Endothelial cell of umbilical vein (primary cell): ENCODE measurements around the gene C1R. TPM values are rescaled to one million over a fixed set of nuclear protein-coding genes. Genes with fewer than 3 reads are reported as not detected.

Experiments used
- Bru-seq: library from RNA; stranded (reverse); fragments of 400-500 nt; gene quantifications from one replicate; lab custom pipeline; 2021; lab: Mats Ljungman, UMichigan
- BruChase-seq, 2 experiments: library from RNA; stranded (reverse); fragments of 400-500 nt; gene quantifications; one replicate each; lab custom pipeline; 2021; lab: Mats Ljungman, UMichigan
- BruUV-seq: library from RNA; stranded (reverse); fragments of 400-500 nt; replicated peaks from 2 replicates; lab custom pipeline; 2021; lab: Mats Ljungman, UMichigan
- CTCF ChIA-PET: fragments of 300-600, 350-600 bp; sonication (Branson Sonifier 250); formaldehyde crosslinking; loops from one replicate; lab custom pipeline; 2021; ENCODE audit warnings: antibody characterized with exemption, inconsistent platforms; lab: Charles Lee
- POLR2A ChIA-PET: fragments of 300-600, 350-600 bp; sonication (Branson Sonifier 250); formaldehyde crosslinking; loops from one replicate; lab custom pipeline; 2021; ENCODE audit warnings: antibody characterized with exemption, inconsistent platforms; lab: Charles Lee
- DNase-seq: peaks from one replicate; pipeline ENCODE4 v3.0.0-alpha.2; 2011; ENCODE audit warnings: low read depth, low spot score
- FAIRE-seq: peaks from 2 replicates; lab custom pipeline; 2011; peaks lifted over from hg19 to GRCh38; lab: Jason Lieb, UNC
- H2AFZ ChIP-seq: 2 replicates; pipeline ENCODE4 v1.6.0; 2012; ENCODE audit warnings: low read depth, low read length, control low read depth, inconsistent platforms
- H3K27ac ChIP-seq: 2 replicates; pipeline ENCODE4 v1.5.1; 2011; ENCODE audit warnings: low read depth, mild to moderate bottlenecking, control low read depth, low read length, moderate library complexity; ENCODE audit not compliant: insufficient read depth
- H3K27me3 ChIP-seq, 2 experiments: 2 replicates each; pipeline versions ENCODE4 v1.6.0 to v1.6.1; 2011; ENCODE audit warnings: low read length in 2 of 2, mixed read lengths in 1 of 2; ENCODE audit not compliant: control insufficient read depth in 2 of 2, insufficient read depth in 2 of 2
- H3K36me3 ChIP-seq, 2 experiments: 2 replicates in 1 of 2; 3 replicates in 1 of 2; pipeline ENCODE4 v1.5.1; 2011; ENCODE audit warnings: low read length in 2 of 2, mild to moderate bottlenecking in 1 of 2, moderate library complexity in 1 of 2; ENCODE audit not compliant: control insufficient read depth in 2 of 2, insufficient read depth in 2 of 2; ENCODE audit errors: extremely low read depth in 1 of 2
- H3K4me1 ChIP-seq: 3 replicates; pipeline ENCODE4 v1.5.1; 2011; ENCODE audit warnings: mild to moderate bottlenecking, low read length; ENCODE audit not compliant: control insufficient read depth, insufficient read depth; ENCODE audit errors: extremely low read depth
- H3K4me2 ChIP-seq: 2 replicates; pipeline ENCODE4 v1.6.1; 2011; ENCODE audit warnings: low read length, control low read depth, mixed read lengths; ENCODE audit not compliant: insufficient read depth
- H3K4me3 ChIP-seq, 3 experiments: fragments of 200-600 bp in 1 of 3; sonication (generic), shearing (Covaris generic) in 1 of 3; replicated peaks in 1 of 3; 2 replicates each; pipeline ENCODE4 v1.5.1; 2011 to 2016; ENCODE audit warnings: control low read depth in 3 of 3, low read length in 3 of 3, mild to moderate bottlenecking in 2 of 3, inconsistent platforms in 1 of 3, low read depth in 1 of 3, moderate library complexity in 1 of 3; ENCODE audit not compliant: insufficient read depth in 1 of 3
- H3K79me2 ChIP-seq: 2 replicates; pipeline ENCODE4 v1.6.0; 2012; ENCODE audit warnings: low read length, inconsistent platforms; ENCODE audit not compliant: control insufficient read depth, insufficient read depth
- H3K9ac ChIP-seq: replicated peaks from 2 replicates; pipeline ENCODE3; 2011; ENCODE audit warnings: low read length, control low read depth; ENCODE audit not compliant: insufficient read depth; ENCODE audit errors: extremely low read depth
- H3K9me1 ChIP-seq: replicated peaks from 3 replicates; pipeline ENCODE4 v1.6.0; 2011; ENCODE audit warnings: mild to moderate bottlenecking, low read length; ENCODE audit not compliant: control insufficient read depth, insufficient read depth; ENCODE audit errors: extremely low read depth
- H3K9me3 ChIP-seq: replicated peaks from 2 replicates; pipeline ENCODE4 v1.5.1; 2012; ENCODE audit warnings: low read length, inconsistent platforms; ENCODE audit not compliant: control insufficient read depth, insufficient read depth
- H4K20me1 ChIP-seq: replicated peaks from 2 replicates; pipeline ENCODE3; 2011; ENCODE audit warnings: mild to moderate bottlenecking, low read length; ENCODE audit not compliant: control insufficient read depth, insufficient read depth; ENCODE audit errors: extremely low read depth
- EZH2 ChIP-seq: IDR thresholded peaks from 2 replicates; pipeline ENCODE4 v1.6.1; 2012; ENCODE audit warnings: borderline replicate concordance, low read depth, mild to moderate bottlenecking, moderate library complexity, low read length, inconsistent platforms; ENCODE audit not compliant: severe bottlenecking
- FOS ChIP-seq: IDR thresholded peaks from 2 replicates; pipeline ENCODE4 v1.6.1; 2011; ENCODE audit warnings: mild to moderate bottlenecking, low read length, moderate library complexity, borderline replicate concordance; ENCODE audit not compliant: insufficient read depth
- JUN ChIP-seq: IDR thresholded peaks from 2 replicates; pipeline ENCODE4 v1.6.1; 2011; ENCODE audit warnings: borderline replicate concordance, low read depth; ENCODE audit not compliant: insufficient read length, insufficient read depth
- MYC ChIP-seq: IDR thresholded peaks from one replicate; pipeline ENCODE4 v1.6.1; 2011; ENCODE audit warnings: mild to moderate bottlenecking, low read depth, low read length
- POLR2AphosphoS5 ChIP-seq: IDR thresholded peaks from 2 replicates; pipeline ENCODE4 v1.6.1; 2012; ENCODE audit warnings: low read depth, mild to moderate bottlenecking, control low read depth, low read length, moderate library complexity; ENCODE audit not compliant: insufficient read depth
- dilution Hi-C: fragments of 300-500 bp; cut with MboI; formaldehyde crosslinking; loops from one replicate; pipeline ENCODE4 v1.15.0; 2019; ENCODE audit warnings: low sequenced_read_pairs; ENCODE audit not compliant: extremely low pct_ligation_motif_present
- intact Hi-C: fragments of 100-400 bp; cut with micrococcal nuclease; formaldehyde crosslinking; loops from one replicate; pipeline ENCODE4 v1.10.0; 2022
- long read RNA-seq: library from polyadenylated mRNA; stranded (forward); transcript quantifications from one replicate; pipeline ENCODE4 v2.0.0, GENCODE V29; 2021
- polyA minus RNA-seq, 3 experiments: library from RNA; depleted of rRNA, polyadenylated mRNA; stranded (reverse); fragments of >200 nt; gene quantifications; 1 replicate in 1 of 3; 2 replicates in 2 of 3; pipeline ENCODE4 v1.2.3, GENCODE V29; 2011
- polyA plus RNA-seq, 4 experiments: library from polyadenylated mRNA; depleted of rRNA in 3 of 4; stranded (reverse) in 3 of 4; unstranded in 1 of 4; fragments of >200 nt; gene quantifications; 2 replicates each; pipeline versions ENCODE4 v1.2.1 to v1.2.3, GENCODE V29; 2011 to 2012; ENCODE audit warnings: missing spikeins in 1 of 4
- total RNA-seq: library from RNA; stranded (reverse); gene quantifications from 2 replicates; pipeline ENCODE4 v1.2.3, GENCODE V29; 2021
- TF ChIP-seq, protein P1 (sequence below), 2 donors: IDR thresholded peaks; 1 replicate in 1 of 2; 2 replicates in 1 of 2; pipeline ENCODE4 v1.5.1; 2011; ENCODE audit warnings: low read length in 2 of 2, mild to moderate bottlenecking in 2 of 2, moderate library complexity in 2 of 2, control low read depth in 1 of 2, inconsistent platforms in 1 of 2, low read depth in 1 of 2; ENCODE audit not compliant: insufficient read depth in 1 of 2; ENCODE audit errors: extremely low read depth in 1 of 2

The C1R gene
- 3.1 and 3.6 TPM in 2 replicates for total RNA-seq
- polyA plus RNA-seq = 5.1 and 5.8 TPM in 2 replicates
- polyA plus RNA-seq (2011; cell fraction: cytosol; rRNA removed) = 3.4 and 3.9 TPM in 2 replicates
- 2.6 and 3.6 TPM in 2 replicates for polyA plus RNA-seq (2011; cell fraction: nucleus; rRNA removed)
- 2.7 and 2.8 TPM in 2 replicates for polyA plus RNA-seq (2012)
- polyA minus RNA-seq = 2.4 and 4.1 TPM in 2 replicates
- 1.4 TPM for polyA minus RNA-seq (2011; cell fraction: cytosol; rRNA and poly(A)+ RNA removed)
- polyA minus RNA-seq (2011; cell fraction: nucleus; rRNA and poly(A)+ RNA removed) = 0.53 and 2.5 TPM in 2 replicates
- percentile 19 among the genes with signal in this experiment for Bru-seq, nascent RNA
- percentile 36 among the genes with signal in this experiment for BruChase-seq, experiment 1, labeled RNA remaining after a 6-hour chase
- percentile 25 among the genes with signal in this experiment for BruChase-seq, experiment 2, labeled RNA remaining after a 2-hour chase
- long read RNA-seq, partial matches to known transcripts = 0 of 2 reads
- long read RNA-seq, other reads (novel, unspliced or antisense) = 0 of 2 reads

DNA sequence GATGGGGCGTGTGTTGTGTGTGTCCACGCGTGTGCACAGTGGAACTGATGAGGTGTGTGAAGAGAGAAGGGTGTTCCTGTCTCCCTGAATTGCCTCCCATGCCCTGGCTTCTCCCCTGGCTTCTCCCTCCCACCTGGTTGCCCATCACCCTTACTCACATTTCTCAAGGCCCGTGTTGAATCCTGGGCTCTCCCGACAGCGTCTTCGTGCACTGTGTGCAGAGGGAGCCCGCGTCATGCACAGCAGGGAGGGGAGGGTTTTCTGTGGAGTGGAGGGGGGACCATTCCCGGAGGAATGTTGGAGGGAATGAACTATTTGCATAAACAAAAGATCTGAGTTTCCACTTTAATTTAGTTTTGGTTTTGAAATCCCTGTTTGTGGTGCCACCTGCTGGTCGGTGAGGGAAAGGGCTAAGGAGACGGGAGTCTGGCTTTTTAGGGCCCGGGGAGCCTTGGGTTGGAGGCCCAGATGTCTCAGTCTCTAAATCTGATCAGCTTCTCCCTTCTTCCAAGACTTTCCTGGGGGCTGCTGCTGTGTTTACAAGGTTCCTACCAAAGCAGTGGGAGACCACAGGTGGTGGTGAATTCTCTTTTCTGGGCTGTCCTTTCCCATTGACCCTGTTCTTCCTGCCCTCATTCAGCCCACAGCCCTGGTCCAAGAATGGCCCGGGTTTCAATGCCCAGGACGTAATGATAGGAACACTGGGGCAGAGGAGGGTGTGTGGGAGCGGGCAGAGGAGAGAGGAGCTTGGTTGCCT lies at the start of gene C1R:
Gene C1R, minus strand, starts transcription at position 217 of the 757 bp plus-strand sequence. Its CDS starts 57 bp downstream, at position 160.
- peak within 1 kb of the TSS; percentile 99 for H2AFZ ChIP-seq
- peak within 1 kb of the TSS; percentile 60 for H3K9ac ChIP-seq
- peaks cover 6% of the 10 kb centered on the region for H3K4me1 ChIP-seq
- no TSS peak for BruUV-seq
- dilution Hi-C loops = no loop called here
- H3K27ac ChIP-seq = no peak within 1 kb of the TSS
- DNase-seq = peak; percentile 67
- H3K36me3 ChIP-seq = no peaks in the 10 kb centered on the region
- H3K9me3 ChIP-seq = no peaks in the 10 kb centered on the region
- H4K20me1 ChIP-seq = no peaks in the 10 kb centered on the region
- H3K4me2 ChIP-seq = peak within 1 kb of the TSS; percentile 84
- ChIA-PET POLR2A (no interaction called here), CTCF (interaction anchor here (1.0 to 4.5 kb wide), 4 partner anchors 18 to 148 kb away, joined by 3 to 19 read pairs (median 4); partner anchors contain the start of genes C12orf57 and RNU7-1)
- H3K9me1 ChIP-seq = no peaks in the 10 kb centered on the region
- intact Hi-C loops = loop anchor here (1.0 to 5.0 kb wide), 6 partner anchors 16 to 220 kb away; partner anchors contain the start of genes C12orf57, C1RL, EMG1 and LPCAT3
- peaks cover 0 to 16% of the 10 kb centered on the region in 2 experiments for H3K27me3 ChIP-seq
- peak; percentile 92 for FAIRE-seq
- peak within 1 kb of the TSS; percentile 51 to 70 (median 64) for H3K4me3 ChIP-seq
- no peak for TF ChIP-seq POLR2AphosphoS5
- no peak for TF ChIP-seq MYC
- no peak for TF ChIP-seq JUN
- TF ChIP-seq FOS = no peak
- TF ChIP-seq, protein P1, sequence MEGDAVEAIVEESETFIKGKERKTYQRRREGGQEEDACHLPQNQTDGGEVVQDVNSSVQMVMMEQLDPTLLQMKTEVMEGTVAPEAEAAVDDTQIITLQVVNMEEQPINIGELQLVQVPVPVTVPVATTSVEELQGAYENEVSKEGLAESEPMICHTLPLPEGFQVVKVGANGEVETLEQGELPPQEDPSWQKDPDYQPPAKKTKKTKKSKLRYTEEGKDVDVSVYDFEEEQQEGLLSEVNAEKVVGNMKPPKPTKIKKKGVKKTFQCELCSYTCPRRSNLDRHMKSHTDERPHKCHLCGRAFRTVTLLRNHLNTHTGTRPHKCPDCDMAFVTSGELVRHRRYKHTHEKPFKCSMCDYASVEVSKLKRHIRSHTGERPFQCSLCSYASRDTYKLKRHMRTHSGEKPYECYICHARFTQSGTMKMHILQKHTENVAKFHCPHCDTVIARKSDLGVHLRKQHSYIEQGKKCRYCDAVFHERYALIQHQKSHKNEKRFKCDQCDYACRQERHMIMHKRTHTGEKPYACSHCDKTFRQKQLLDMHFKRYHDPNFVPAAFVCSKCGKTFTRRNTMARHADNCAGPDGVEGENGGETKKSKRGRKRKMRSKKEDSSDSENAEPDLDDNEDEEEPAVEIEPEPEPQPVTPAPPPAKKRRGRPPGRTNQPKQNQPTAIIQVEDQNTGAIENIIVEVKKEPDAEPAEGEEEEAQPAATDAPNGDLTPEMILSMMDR (IDR thresholded peaks at IDR 0.05; ENCODE audit: extremely low read depth in 1 of 2, insufficient read depth in 1 of 2, low read depth in 1 of 2, low read length in 2 of 2) = peak; percentile 85
- TF ChIP-seq EZH2 = peak; percentile 24
- no peaks in the 10 kb centered on the region for H3K79me2 ChIP-seq
